NCI-H2196 (cell line): ENCODE measurements around the gene STK32A.
A peak's percentile ranks its signal among the peaks of the same experiment; 100 is the strongest.
"Not testable (repeated sequence)": the region's sequence is repeated elsewhere in the genome, so short reads cannot be mapped to it uniquely, and the experiment has no call there.

Source experiments
- DNase-seq: peaks from one replicate; lab custom pipeline; 2025; ENCODE audit not compliant: unreplicated experiment; lab: John Stamatoyannopoulos, UW

Gene STK32A

DNA sequence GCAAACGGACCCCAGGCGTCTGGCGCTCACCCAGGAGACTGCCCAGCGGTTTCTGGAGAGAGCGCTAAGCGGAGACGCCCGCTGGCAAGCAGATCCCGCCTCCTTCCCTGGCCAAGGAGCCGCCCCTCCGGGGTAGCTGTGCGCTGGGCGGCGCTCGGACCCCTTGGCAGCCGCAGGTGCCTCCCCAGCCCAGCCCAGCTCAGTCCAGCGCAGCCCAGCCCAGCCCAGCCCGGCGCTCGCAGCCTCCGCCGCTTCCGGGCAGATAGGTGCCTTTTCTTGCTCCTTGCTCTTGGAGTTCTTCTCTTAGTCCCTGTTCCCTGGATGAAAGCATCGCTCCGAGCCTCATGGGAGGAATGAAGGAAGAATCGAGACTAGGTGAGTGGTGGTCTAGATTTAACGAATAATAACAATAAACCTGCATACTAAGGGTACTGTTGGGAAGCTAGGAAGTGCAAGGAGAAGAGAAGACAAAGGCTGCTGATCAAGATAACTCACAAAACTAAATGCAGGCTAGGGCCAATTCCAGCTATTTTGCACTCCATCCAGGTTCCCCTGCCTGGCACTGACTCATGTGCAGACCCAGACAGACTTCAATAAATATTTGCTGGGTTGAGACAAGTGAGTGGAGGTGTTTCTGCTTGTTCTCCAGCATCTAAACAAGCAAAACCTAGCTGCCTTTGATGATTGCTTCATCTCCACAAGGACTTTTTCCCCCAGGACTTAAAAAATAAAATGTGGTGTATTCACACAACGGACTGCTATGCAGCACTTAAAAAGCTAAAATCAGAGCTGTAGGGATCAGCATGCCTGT, at the start of gene STK32A:
Gene STK32A, plus strand, starts transcription at position 202 of the 811 bp plus-strand sequence. CDS start 4,609 bp downstream, outside the sequence.
- peak; percentile 80 for DNase-seq

DNA sequence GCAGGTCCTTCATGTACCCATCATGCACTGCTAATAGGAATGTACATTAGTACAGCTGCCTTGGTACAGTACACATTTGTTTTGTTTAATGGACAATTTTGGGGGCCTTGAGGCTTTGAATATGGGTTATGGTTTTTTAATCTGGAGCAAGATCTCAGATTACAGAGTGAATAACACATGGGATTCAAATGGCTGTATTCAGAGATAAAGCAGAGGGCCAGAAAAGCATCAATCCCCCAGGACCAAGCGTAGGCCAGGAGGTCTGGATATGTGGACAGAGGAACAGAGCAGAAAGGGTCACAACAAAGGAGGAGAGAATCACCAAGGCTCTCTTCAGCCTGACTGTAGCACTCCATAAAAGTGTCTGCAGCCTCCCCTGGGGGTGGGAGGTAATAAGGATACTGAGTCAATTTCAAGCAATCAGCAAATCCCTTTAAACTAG, 47.7 kb upstream of the STK32A start:
- no peak for DNase-seq

- DNase-seq, result peak; percentile 83
These were observed 46.4 kb upstream of the STK32A start for GRCh38 chr5:147188200-147189108.

GRCh38 chr5:147189109-147189424, 45.8 kb upstream of the STK32A start:
- no peak for DNase-seq

DNA sequence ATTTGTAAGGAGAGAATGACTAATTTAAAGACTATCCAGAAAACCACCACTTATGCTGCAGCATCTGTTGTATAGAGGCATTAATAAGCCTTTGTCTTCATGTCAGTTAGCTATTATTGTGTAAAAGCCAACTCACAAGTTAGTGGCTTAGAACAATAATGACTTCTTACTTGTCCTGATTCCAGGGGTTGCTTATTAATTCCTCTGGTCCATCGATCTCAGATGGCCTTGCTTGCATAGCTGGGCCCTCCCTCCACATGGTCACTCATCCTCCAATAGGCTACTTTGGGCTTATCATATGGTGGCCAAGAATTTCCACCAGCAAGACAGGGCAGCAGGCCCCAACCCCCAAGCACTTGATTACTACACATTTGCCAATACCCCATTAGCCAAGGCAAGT, 44.5 kb upstream of the STK32A start:
- no peak for DNase-seq

DNA sequence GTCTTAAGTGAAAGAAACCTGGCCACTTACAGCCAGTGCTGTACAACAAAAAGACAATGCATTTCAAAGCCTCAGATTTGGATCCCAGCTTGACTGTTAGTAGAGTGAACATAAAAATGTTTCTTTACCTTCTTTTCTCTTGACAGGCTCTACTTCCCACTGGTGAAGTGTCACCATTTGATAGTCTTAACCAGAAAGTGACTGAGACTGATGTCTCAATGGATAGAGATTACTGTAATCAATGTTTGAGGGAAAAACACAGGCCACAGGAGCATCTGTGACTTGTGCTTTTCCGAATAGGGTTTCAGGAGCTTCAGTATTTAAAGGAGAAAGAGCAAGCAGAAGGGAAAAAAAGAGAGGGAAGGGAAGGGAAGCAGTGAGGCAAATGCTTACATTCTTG, 41.7 kb upstream of the STK32A start:
- no peak for DNase-seq

DNA sequence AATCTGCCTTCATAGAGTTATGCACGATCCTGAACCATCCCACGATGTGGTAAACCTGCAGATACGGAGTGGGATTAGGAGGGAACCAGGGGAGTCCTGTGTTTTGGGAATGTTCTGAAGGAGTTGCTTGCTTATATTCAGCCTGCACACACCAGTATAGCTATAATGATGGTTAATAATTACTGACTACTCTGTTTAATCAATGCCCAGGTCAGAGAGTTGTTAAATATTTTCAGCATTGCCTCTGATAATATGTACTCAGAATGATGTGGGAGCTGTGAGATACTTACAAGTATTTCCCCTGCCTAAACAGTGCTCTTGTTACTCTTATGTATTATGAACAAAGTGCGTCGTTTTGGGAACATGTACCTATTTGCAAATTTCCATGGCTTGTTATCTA, 34.8 kb upstream of the STK32A start:
- no peak for DNase-seq

DNA sequence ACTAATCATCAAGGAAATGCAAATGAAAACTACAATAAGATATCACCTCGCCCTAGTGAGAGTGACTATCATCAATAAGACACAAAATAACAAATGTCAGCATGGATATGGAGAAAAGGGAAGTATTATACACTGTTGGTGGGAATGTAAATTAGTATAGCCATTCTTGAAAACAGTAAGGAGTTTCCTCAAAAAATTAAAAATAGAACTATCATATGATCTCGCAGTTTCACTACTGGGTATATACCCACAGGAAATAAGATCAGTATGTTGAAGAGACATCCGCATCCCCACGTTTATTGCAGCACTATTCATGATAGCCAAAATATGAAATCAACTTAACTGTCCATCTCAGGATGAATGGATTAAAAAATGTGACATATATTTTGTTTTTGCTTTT, 31.6 kb upstream of the STK32A start:
- no peak for DNase-seq

DNA sequence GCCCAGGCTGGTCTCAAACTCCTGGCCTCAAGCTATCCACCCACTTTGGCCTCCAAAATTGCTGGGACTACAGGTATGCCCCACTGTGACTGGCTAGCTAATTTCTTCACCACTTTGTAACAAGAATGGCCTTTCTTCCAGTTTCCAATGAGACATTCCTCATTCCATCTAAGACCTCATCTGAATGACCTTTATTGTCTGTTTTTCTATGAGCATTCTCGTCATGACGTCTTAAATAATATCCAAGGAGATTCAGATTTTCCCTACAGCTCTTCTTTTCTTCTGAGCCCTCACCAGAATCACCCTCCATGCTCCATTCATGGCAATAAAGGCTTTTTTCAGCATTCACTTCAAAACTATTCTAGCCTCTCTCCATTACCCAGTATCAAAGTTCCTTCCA, 30.2 kb upstream of the STK32A start:
- no peak for DNase-seq

DNA sequence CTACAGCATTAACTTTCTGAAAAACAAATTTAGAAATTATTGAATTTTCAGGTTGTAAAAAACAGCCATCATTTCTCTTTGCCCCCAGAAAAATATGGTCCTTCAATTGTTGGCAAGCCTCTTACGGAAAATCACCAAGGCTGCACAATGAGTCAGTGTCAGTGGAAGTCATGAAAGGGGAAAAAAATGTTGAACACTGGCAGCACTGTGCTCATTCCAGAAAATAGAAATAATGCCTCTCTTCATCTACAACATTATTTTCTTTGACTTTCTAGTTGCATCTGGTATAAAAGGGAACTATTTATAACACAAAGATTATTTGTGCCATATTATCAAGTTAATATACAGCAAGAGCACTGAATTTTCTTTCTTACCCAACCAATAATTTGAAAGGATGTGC, 26.7 kb upstream of the STK32A start:
- DNase-seq, result no peak

GRCh38 chr5:147216552-147217154, 18.2 kb upstream of the STK32A start:
- peak; percentile 22 for DNase-seq

GRCh38 chr5:147223343-147223742, 11.5 kb upstream of the STK32A start:
- DNase-seq, result no peak

- peak; percentile 50 for DNase-seq
These were observed 10.7 kb upstream of the STK32A start for GRCh38 chr5:147223948-147224791.

GRCh38 chr5:147225938-147226337, 8.9 kb upstream of the STK32A start:
- no peak for DNase-seq

GRCh38 chr5:147226512-147226911, 8.3 kb upstream of the STK32A start:
- no peak for DNase-seq

- DNase-seq, result no peak
These were observed 494 bp upstream of the STK32A start for GRCh38 chr5:147234239-147234824.

GRCh38 chr5:147240266-147240985, 5.6 kb downstream of the STK32A start:
- DNase-seq, result no peak

- not testable (repeated sequence) for DNase-seq
These were observed 8.4 kb downstream of the STK32A start for GRCh38 chr5:147243238-147243637.

DNA sequence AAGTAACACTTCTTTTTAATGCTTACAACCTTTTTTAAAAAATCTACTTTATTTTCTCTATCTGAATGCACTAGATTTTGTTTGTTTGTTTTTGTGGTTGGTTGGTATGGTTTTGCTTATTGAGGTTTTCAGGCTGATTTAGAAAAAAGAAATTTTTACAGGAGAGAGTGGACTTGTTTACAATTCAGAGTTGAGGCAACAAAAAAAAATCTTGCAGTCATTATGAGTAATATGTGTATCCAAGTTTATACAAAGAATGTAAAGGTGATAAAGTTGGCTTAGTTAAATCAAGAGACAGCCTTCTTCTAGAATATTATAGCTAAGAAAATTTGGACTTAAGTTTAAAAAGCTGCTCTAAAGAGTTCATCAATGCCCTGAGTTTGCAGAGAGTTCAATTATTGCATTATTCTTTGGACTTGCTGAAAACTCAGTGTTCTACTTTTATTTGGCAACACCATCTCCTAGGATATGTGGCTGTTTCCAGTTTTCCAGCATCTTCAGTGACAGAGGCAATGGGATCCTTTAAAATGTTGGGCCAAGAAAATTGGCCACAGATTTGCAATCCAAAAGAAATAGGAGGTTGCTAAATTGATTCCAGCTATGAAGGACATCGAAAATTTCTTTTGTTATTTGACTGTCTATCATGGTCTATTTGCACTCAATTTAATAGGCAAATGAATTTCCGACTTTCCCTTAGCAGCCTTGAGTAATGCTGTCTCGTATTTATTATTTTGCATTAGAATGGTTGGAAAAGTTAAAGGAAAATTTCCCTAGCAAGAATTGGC, 10.7 kb downstream of the STK32A start:
- no peak for DNase-seq
